Activated CD4-positive, alpha-beta T cell treated with anti-CD3 and anti-CD28 coated beads, Interleukin-2, amount 50 U/mL, for 4 hours (primary cell): Measurements from ENCODE around the gene ACAD8.

ENCODE experiments used
- DNase-seq, 2 experiments: peaks; one replicate each; pipeline ENCODE4 v3.0.0-alpha.2; 2020

The ACAD8 gene

GRCh38 chr11:134292661-134293060, 39.3 kb downstream of the ACAD8 start:
- DNase-seq = no peak

- no peak for DNase-seq
Measured at GRCh38 chr11:134293119-134294113, 40.0 kb downstream of the ACAD8 start.

GRCh38 chr11:134294664-134295063, 41.3 kb downstream of the ACAD8 start:
- DNase-seq = no peak

- no peak for DNase-seq
Measured at GRCh38 chr11:134312223-134312622, 58.9 kb downstream of the ACAD8 start.

GRCh38 chr11:134312807-134313206, 59.4 kb downstream of the ACAD8 start:
- no peak for DNase-seq

- no peak for DNase-seq
Measured at GRCh38 chr11:134313379-134313778, 60.0 kb downstream of the ACAD8 start.

GRCh38 chr11:134313821-134314607, 60.6 kb downstream of the ACAD8 start:
- no peak for DNase-seq
